ENCODE results near the gene FER1L5.

The FER1L5 gene

GRCh38 chr2:96737251-96737650 lies 94.7 kb downstream of the FER1L5 start:
- H3K27ac ChIP-seq = no peak overlapping the region
- H2AFZ ChIP-seq = no peak overlapping the region
- peaks cover 5% of the 10 kb centered on the region for H3K79me2 ChIP-seq
- no peaks in the 10 kb centered on the region for H3K9me3 ChIP-seq (ENCODE audit: control insufficient read depth, low read length)
- no peaks in the 10 kb centered on the region for H3K27me3 ChIP-seq (ENCODE audit: control insufficient read depth, insufficient read depth, low read length)
- peaks cover 2% of the 10 kb centered on the region for H3K4me1 ChIP-seq
- H3K9ac ChIP-seq = no peak overlapping the region
- H3K36me3 ChIP-seq (ENCODE audit: control insufficient read depth, insufficient read depth, low read length) = no peaks in the 10 kb centered on the region
- H3K4me2 ChIP-seq (ENCODE audit: low read length) = no peak overlapping the region
- H3K4me3 ChIP-seq (ENCODE audit: low read depth, low read length) = no peak overlapping the region
- TF ChIP-seq, protein P1, sequence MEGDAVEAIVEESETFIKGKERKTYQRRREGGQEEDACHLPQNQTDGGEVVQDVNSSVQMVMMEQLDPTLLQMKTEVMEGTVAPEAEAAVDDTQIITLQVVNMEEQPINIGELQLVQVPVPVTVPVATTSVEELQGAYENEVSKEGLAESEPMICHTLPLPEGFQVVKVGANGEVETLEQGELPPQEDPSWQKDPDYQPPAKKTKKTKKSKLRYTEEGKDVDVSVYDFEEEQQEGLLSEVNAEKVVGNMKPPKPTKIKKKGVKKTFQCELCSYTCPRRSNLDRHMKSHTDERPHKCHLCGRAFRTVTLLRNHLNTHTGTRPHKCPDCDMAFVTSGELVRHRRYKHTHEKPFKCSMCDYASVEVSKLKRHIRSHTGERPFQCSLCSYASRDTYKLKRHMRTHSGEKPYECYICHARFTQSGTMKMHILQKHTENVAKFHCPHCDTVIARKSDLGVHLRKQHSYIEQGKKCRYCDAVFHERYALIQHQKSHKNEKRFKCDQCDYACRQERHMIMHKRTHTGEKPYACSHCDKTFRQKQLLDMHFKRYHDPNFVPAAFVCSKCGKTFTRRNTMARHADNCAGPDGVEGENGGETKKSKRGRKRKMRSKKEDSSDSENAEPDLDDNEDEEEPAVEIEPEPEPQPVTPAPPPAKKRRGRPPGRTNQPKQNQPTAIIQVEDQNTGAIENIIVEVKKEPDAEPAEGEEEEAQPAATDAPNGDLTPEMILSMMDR (IDR thresholded peaks at IDR 0.05) = no peak

- Histone ChIP-seq H3K4me1 (peaks cover 2% of the 10 kb centered on the region), H3K27ac (no peak overlapping the region), H2AFZ (no peak overlapping the region), H3K27me3 (ENCODE audit: control insufficient read depth, insufficient read depth, low read length) (no peaks in the 10 kb centered on the region), H3K4me3 (ENCODE audit: low read depth, low read length) (no peak overlapping the region), H3K4me2 (ENCODE audit: low read length) (no peak overlapping the region), H3K9ac (no peak overlapping the region), H3K79me2 (peaks cover 5% of the 10 kb centered on the region), H3K36me3 (ENCODE audit: control insufficient read depth, insufficient read depth, low read length) (no peaks in the 10 kb centered on the region), H3K9me3 (ENCODE audit: control insufficient read depth, low read length) (no peaks in the 10 kb centered on the region)
- TF ChIP-seq, protein P1 (IDR thresholded peaks at IDR 0.05) = no peak
Measured at GRCh38 chr2:96737831-96738230, 95.3 kb downstream of the FER1L5 start.

DNA sequence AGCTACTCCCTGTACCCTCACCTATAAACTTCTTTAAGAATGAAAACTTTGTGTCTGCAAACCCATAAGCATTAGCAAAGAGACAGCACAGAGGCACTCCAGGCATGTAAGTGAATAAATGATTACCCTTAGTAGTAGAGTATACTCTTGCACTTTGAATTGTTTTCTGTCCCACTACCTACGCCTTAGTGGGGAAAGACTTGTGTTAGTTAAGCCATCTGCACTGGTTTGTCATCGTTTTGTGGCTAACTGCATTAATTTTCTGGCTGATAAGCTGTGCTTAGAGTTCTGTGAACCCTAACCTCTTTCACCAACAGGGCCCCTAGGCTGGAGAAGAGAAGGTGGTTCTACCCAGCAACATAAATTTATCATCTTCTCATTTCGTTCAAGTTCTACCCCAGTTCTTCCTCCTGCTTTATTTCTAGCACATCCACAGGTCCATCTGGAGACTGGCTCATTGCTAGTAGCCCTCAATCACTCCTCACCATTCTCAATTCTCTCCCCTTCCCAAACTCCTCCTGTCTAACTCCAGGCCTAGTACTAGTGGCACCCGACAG lies 96.6 kb downstream of the FER1L5 start:
- Histone ChIP-seq H3K4me1 (peaks cover 2% of the 10 kb centered on the region), H3K9me3 (ENCODE audit: control insufficient read depth, low read length) (no peaks in the 10 kb centered on the region), H3K27ac (no peak overlapping the region), H3K27me3 (ENCODE audit: control insufficient read depth, insufficient read depth, low read length) (no peaks in the 10 kb centered on the region), H3K9ac (no peak overlapping the region), H3K79me2 (peaks cover 5% of the 10 kb centered on the region), H3K36me3 (ENCODE audit: control insufficient read depth, insufficient read depth, low read length) (no peaks in the 10 kb centered on the region), H3K4me3 (ENCODE audit: low read depth, low read length) (peak overlapping the region; percentile 96), H2AFZ (peak overlapping the region; percentile 93), H3K4me2 (ENCODE audit: low read length) (peak overlapping the region; percentile 98)
- TF ChIP-seq, protein P1 (IDR thresholded peaks at IDR 0.05) = no peak

DNA sequence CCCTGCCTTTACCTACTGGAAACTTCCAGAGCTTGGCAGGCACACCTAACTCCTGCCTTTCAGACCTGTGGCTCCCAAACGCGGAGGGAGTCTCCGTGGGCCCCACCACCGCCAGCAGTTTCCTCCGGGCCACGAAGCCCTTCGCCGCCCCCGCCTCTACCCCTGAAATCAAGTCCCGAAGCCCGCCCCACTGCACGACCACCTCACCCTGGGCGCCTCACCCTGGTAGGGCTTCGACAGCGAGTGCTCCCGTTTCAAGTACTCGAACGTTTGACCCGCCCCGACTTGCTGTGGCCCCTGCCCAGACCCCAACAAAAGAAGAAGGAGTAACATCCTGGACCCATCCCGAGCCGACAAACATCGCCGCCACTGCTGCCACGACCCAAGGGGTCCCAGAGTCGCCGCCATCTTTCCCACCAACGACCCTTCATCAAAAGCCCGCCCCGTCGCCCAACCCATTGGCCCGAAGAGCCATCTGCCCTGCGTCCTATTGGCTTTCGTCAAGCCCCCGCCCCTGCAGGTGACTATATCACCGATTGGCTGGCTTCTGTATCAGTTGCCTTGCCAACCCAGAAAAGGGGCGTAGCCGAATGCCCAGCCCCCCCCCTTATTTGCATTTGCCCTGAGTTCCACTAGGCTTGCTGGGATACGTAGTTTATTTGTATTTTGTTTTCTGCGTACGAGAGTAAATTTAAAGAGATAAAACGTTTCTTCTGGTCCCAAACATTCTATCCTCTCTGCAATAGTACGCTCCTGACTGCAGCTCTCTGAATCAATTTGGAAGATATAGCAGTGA lies 97.3 kb downstream of the FER1L5 start, which contains the start of gene LMAN2L:
Gene LMAN2L (minus strand): TSS at position 432 of the 796 bp plus-strand sequence. CDS start 24 bp downstream, at position 408.
- Histone ChIP-seq H3K9ac (no peak within 1 kb of the TSS), H2AFZ (peak within 1 kb of the TSS; percentile 93), H3K4me2 (ENCODE audit: low read length) (peak within 1 kb of the TSS; percentile 98), H3K36me3 (ENCODE audit: control insufficient read depth, insufficient read depth, low read length) (no peaks in the 10 kb centered on the region), H3K4me1 (peaks cover 2% of the 10 kb centered on the region), H3K79me2 (peaks cover 5% of the 10 kb centered on the region), H3K4me3 (ENCODE audit: low read depth, low read length) (peak within 1 kb of the TSS; percentile 96), H3K27me3 (ENCODE audit: control insufficient read depth, insufficient read depth, low read length) (no peaks in the 10 kb centered on the region), H3K27ac (peak within 1 kb of the TSS; percentile 41), H3K9me3 (ENCODE audit: control insufficient read depth, low read length) (no peaks in the 10 kb centered on the region)
- TF ChIP-seq, protein P1 (IDR thresholded peaks at IDR 0.05) = no peak

All from parathyroid adenoma (tissue), 2 donors.